Activated CD4-positive, CD25-positive, alpha-beta regulatory T cell (primary cell): ENCODE measurements around the gene GPR146.
"Not testable (repeated sequence)": the region's sequence is repeated elsewhere in the genome, so short reads cannot be mapped to it uniquely, and the experiment has no call there.

Experiments used
- DNase-seq, 4 experiments: peaks; one replicate each; lab custom pipeline; 2025; lab: John Stamatoyannopoulos, UW

Gene GPR146

GRCh38 chr7:1025743-1026581 lies 18.4 kb upstream of the GPR146 start:
- no peak for DNase-seq

GRCh38 chr7:1026721-1027161 lies 17.6 kb upstream of the GPR146 start:
- DNase-seq, result no peak

GRCh38 chr7:1027242-1028043 lies 16.9 kb upstream of the GPR146 start:
- DNase-seq, result no peak

GRCh38 chr7:1028044-1028770 lies 16.1 kb upstream of the GPR146 start:
- DNase-seq, result peak; percentile 68 to 82 (median 72)

DNA sequence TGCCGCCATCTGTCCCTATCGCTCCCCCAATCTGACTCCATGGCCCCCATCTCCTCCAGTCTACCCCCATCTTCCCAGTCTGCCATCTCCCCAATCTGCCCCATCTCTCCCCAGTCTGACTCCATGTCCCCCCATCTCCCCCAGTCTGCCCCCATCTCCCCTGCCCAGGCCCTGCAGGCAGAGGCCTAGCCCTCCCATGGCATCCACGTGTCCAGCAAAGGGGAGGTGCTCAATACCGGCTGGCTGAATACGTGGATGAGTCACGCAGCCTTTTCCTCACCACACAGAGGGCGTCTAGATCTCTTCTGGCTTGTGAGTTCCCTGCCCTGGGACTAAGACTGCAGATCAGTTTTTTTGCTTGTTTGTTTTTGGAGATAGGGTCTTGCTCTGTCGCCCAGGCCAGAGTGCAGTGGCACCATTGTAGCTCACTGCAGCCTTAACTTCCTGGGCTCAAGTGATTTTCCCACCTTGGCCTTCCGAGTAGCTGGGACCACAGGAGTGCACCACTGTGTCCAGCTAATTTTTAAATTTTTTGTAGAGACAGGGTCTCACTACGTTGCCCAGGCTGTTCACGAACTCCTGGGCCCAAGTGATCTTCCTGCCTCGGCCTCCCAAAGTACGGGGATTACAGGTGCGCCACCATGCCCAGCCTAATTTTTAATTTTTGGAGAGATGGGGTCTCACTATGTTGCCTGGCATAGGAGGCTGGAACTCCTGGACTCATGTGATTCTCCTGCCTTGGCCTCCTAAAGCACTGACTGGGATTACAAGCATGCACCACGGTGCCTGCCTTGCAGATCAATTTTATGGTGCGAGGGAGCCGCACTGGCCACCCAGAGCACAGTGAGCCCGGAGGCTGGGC lies 15.3 kb upstream of the GPR146 start:
- peak; percentile 13 to 31 (median 30) for DNase-seq

DNA sequence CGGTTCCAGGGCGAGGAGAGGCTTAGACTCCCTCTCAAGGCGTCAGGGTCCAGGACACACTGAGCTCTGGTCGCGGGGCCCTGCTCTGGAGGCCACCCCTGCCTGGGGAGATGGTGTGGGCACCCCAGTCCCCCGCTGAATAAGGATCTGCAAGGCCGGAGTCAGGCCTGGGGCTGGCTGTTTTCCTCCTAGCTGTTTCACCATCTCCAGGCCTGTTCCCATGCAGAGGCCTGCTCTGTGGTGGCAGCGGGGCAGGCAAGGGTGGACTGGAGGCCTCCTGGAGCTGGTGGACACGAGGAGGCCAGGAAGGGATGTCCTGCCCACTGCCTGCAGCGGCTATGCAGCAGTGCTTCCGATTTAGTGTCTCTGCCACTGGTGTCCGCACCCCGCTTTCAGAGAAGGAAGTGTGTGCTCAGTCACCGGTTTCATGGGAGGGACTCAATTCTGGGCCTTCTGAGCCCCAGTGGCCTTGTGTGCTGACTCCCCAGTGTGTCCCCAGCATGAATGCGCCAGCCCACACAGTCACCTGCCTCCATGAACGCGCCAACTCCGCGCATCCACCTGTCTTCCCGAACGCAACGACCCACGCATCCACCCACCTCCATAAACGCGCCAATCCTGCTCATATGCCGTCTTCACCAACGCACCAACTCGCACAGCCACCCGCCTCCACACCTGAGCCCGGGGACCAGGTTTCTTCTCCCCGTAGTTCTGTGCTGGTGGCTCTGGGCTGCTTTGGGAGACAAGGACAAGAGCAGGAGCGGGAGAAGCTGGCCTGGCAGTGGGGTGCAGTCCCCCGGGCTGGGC lies 14.5 kb upstream of the GPR146 start:
- no peak for DNase-seq

- DNase-seq, result no peak
Observed at GRCh38 chr7:1030444-1031070, 13.8 kb upstream of the GPR146 start.

- DNase-seq, result no peak
Observed at GRCh38 chr7:1031716-1032455, 12.5 kb upstream of the GPR146 start.

- DNase-seq, result no peak
Observed at GRCh38 chr7:1032536-1033181, 11.7 kb upstream of the GPR146 start.

- no peak for DNase-seq
Observed at GRCh38 chr7:1033546-1034145, 10.7 kb upstream of the GPR146 start.

DNA sequence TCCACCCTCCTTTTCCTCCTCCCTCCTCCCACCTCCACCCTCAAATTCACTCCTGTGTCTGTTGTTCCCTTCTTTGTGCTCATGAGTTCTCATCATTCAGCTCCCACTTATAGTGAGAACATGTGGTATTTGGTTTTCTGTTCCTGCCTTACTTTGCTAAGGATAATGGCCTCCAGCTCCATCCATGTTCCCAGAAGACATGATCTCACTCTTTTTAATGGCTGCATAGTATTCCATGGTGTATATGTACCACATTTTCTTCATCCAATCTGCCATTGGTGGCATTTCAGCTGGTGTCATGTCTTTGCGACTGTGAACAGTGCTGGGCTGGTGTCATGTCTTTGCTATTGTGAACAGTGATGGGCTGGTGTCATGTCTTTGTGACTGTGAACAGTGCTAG lies 9.6 kb upstream of the GPR146 start:
- not testable (repeated sequence) for DNase-seq

DNA sequence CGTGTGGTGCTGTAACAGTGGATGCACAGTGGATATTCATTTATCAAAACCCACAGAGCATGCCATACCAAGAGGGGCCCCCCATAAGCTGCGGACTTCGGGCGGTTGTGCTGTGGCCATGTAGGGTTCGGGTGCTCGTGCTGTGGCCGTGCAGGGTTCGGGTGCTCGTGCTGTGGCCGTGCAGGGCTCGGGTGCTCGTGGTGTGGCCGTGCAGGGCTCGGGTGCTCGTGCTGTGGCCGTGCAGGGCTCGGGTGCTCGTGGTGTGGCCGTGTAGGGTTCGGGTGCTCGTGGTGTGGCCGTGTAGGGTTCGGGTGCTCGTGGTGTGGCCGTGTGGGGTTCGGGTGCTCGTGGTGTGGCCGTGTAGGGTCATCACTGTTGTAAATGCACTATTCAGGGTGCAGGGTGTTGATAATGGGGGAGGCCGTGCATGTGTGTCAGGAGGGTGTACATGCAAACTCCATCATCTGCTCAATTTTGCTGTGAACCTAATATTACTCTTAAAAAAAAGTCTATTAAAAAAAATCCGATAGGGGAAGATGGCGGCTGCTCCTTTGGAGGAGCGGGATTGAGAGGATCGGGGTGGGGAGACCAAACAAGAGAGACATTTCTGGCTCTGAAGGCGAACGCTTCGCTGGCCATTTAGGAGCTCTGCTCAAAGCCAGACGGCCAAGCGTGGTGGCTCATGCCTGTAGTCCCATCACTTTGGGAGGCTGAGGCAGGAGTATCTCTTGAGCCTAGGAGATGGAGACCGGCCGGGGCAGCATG lies 8.0 kb upstream of the GPR146 start:
- not testable (repeated sequence) for DNase-seq

- not testable (repeated sequence) for DNase-seq
Observed at GRCh38 chr7:1040233-1040632, 4.1 kb upstream of the GPR146 start.

GRCh38 chr7:1040790-1041189 lies 3.6 kb upstream of the GPR146 start:
- no peak for DNase-seq

- DNase-seq, result no peak
Observed at GRCh38 chr7:1041551-1042491, 2.5 kb upstream of the GPR146 start.

- no peak for DNase-seq
Observed at GRCh38 chr7:1042492-1042833, 1.9 kb upstream of the GPR146 start.
